ENCODE measurements around the gene AGAP2. TPM values are rescaled to one million over a fixed set of nuclear protein-coding genes. Genes with fewer than 3 reads are reported as not detected.

AGAP2 gene
- total RNA-seq (2021) (2.0 to 2.7 TPM (median 2.3 TPM) in 3 replicates), Bru-seq, nascent RNA (percentile 29 among the genes with signal in this experiment)
- long read RNA-seq, experiment 1, result 0 reads
- long read RNA-seq, experiment 2, partial matches to known transcripts, result 0 of 2 reads
- long read RNA-seq, experiment 2, other reads (novel, unspliced or antisense), result 2 of 2 reads
- long read RNA-seq, experiment 3, result 0 reads

- peak; percentile 31 for ATAC-seq
- peak; percentile 70 for DNase-seq (ENCODE audit: low spot score)
- CTCF ChIA-PET, result interaction anchor here (1.0 to 6.6 kb wide), 6 partner anchors 9 to 155 kb away, joined by 3 to 146 read pairs (median 8); no protein-coding TSS in a partner anchor
- Mint-ChIP-seq H3K27ac (no peak within 1 kb of the TSS), H3K36me3 (no peaks in the 10 kb centered on the region), H3K9me3 (no peaks in the 10 kb centered on the region), H3K4me3 (peak within 1 kb of the TSS; percentile 75), H3K27me3 (ENCODE audit: low read depth) (peaks cover 95% of the 10 kb centered on the region), H3K4me1 (peaks cover 28% of the 10 kb centered on the region)
- TF ChIP-seq E2F5 (CRISPR knock-in tag; IDR thresholded peaks at IDR 0.05) (no peak), ZNF219 (CRISPR knock-in tag; IDR thresholded peaks at IDR 0.05; ENCODE audit: borderline replicate concordance) (no peak), TP53 (CRISPR knock-in tag; IDR thresholded peaks at IDR 0.05) (no peak), ERG (CRISPR knock-in tag; IDR thresholded peaks at IDR 0.05) (no peak), ZBTB21 (CRISPR knock-in tag; IDR thresholded peaks at IDR 0.05; ENCODE audit: borderline replicate concordance) (peak; percentile 82; the same call in 1 of the 2 replicates), ZNF138 (CRISPR knock-in tag; conservative IDR thresholded peaks at IDR 0.05) (no peak), MLX (CRISPR knock-in tag; IDR thresholded peaks at IDR 0.05) (no peak), NR2C2 (CRISPR knock-in tag; IDR thresholded peaks at IDR 0.05) (no peak), PREB (CRISPR knock-in tag; IDR thresholded peaks at IDR 0.05; ENCODE audit: borderline replicate concordance) (no peak), CDX4 (CRISPR knock-in tag; IDR thresholded peaks at IDR 0.05; ENCODE audit: borderline replicate concordance) (no peak), ZNF232 (CRISPR knock-in tag; IDR thresholded peaks at IDR 0.05) (no peak), FOXK1 (CRISPR knock-in tag; IDR thresholded peaks at IDR 0.05) (no peak), ESRRA (CRISPR knock-in tag; IDR thresholded peaks at IDR 0.05; ENCODE audit: borderline replicate concordance) (no peak), RELA (CRISPR knock-in tag; IDR thresholded peaks at IDR 0.05; ENCODE audit: borderline replicate concordance) (no peak), SP1 (CRISPR knock-in tag; conservative IDR thresholded peaks at IDR 0.05) (peak; percentile 49; the same call in 1 of the 2 replicates), PRDM15 (CRISPR knock-in tag; IDR thresholded peaks at IDR 0.05) (peak; percentile 98), JUN (CRISPR knock-in tag; IDR thresholded peaks at IDR 0.05) (no peak), E2F1 (CRISPR knock-in tag; IDR thresholded peaks at IDR 0.05) (no peak), GABPB1 (CRISPR knock-in tag; IDR thresholded peaks at IDR 0.05) (no peak), MXD4 (CRISPR knock-in tag; IDR thresholded peaks at IDR 0.05; ENCODE audit: borderline replicate concordance) (no peak), KAT7 (CRISPR knock-in tag; IDR thresholded peaks at IDR 0.05; ENCODE audit: borderline replicate concordance) (no peak), USF2 (CRISPR knock-in tag; IDR thresholded peaks at IDR 0.05) (0 out of 2 replicates have a peak, but pooled peaks have one; percentile 23), TEAD1 (CRISPR knock-in tag; IDR thresholded peaks at IDR 0.05) (no peak)
- POLR2A ChIA-PET, result interaction anchor here (0.6 kb wide), 1 partner anchor 194 kb away, joined by 4 read pairs; no protein-coding TSS in a partner anchor
Observed at GRCh38 chr12:57738661-57739237, at the start of gene AGAP2. Gene AGAP2, minus strand, starts transcription at chr12:57738742. Its CDS starts 496 bp downstream, at chr12:57738246.
